DND-41 (cell line): ENCODE data around the gene CYP27B1.

Experiments used
- EZH2 ChIP-seq: IDR thresholded peaks from 3 replicates; pipeline ENCODE4 v1.6.1; 2012; ENCODE audit warnings: borderline replicate concordance, low read depth, mild to moderate bottlenecking, moderate library complexity, low read length, inconsistent platforms; ENCODE audit not compliant: severe bottlenecking
- TF ChIP-seq, protein P1 (sequence below): IDR thresholded peaks from 2 replicates; pipeline ENCODE4 v1.5.1; 2012; ENCODE audit warnings: borderline replicate concordance, low read length, moderate library complexity, mild to moderate bottlenecking; ENCODE audit not compliant: poor library complexity, severe bottlenecking; ENCODE audit errors: extremely low read depth

DNA sequence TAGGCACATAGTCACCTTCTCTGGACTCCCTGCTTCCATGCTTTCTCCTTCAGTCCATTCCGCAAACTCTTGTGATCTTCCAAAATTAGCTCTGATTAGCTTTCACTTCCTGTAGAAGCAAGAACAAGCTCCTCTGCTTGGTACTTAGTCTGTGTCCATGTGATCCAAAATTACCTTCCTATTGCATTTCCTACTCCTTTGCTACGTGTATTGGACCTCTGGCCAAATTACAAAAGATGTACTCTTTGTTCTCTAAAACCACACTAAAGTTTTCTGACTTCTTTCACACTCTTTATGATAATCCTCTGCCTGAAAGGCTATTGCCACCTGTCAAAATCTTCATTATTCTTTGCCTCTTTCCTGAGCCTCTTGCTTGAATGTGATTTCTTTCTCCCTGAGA is 14.9 kb upstream of the CYP27B1 start:
- TF ChIP-seq, protein P1, sequence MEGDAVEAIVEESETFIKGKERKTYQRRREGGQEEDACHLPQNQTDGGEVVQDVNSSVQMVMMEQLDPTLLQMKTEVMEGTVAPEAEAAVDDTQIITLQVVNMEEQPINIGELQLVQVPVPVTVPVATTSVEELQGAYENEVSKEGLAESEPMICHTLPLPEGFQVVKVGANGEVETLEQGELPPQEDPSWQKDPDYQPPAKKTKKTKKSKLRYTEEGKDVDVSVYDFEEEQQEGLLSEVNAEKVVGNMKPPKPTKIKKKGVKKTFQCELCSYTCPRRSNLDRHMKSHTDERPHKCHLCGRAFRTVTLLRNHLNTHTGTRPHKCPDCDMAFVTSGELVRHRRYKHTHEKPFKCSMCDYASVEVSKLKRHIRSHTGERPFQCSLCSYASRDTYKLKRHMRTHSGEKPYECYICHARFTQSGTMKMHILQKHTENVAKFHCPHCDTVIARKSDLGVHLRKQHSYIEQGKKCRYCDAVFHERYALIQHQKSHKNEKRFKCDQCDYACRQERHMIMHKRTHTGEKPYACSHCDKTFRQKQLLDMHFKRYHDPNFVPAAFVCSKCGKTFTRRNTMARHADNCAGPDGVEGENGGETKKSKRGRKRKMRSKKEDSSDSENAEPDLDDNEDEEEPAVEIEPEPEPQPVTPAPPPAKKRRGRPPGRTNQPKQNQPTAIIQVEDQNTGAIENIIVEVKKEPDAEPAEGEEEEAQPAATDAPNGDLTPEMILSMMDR, result no peak
- TF ChIP-seq EZH2, result no peak
